ENCODE measurements around the gene KIZ.
A peak's percentile ranks its signal among the peaks of the same experiment; 100 is the strongest.

The KIZ gene

DNA sequence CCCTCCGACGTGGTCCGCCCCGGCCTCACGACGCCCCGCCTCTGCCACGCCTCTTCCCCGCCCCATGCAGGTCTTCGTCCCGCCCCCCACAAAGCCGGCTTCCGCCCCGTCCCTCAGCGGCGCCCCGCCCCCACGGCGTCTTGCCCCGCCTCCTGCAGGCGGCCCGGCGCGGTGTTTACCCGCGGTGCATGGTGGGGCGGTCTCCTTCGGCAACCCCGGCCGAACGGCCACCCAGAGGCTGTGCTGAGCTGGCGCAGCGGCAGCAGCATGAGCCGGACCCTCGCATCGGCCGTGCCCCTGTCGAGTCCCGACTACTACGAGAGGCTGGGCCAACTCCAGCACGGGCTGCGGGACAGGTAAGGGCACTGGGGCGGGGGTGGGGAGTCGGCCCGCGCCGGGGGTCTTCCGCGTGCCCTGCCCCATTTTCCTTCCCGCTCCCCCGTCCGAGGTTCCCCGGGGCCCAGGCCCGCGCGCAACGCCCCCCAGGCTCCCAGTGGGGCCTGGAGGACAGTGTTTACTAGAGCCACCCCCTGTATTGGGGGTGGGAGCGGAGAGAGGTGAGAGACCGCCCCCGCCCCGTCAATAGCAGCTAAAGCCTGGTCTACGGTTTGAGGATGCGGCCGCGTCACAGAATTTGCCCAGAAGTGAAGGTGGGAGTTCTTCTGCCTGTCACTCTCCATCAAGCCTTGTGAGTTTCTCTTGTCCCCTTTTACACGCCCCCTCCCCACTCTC is at the start of gene KIZ:
Gene KIZ (plus strand): TSS at position 234 of the 732 bp plus-strand sequence. CDS start 34 bp downstream, at position 268.
- Histone ChIP-seq H3K4me1 (peaks cover 9% of the 10 kb centered on the region), H3K36me3 (replicated peaks) (no peaks in the 10 kb centered on the region), H3K4me3 (peak within 1 kb of the TSS; percentile 73), H3K27me3 (ENCODE audit: low read depth) (no peaks in the 10 kb centered on the region), H3K9me3 (no peaks in the 10 kb centered on the region)
- DNase-seq (ENCODE audit: low spot score in 2 of 2): peak; percentile 84 to 97
- in situ Hi-C loops (cut with MboI; ENCODE audit: low sequenced_read_pairs): no loop called here

GRCh38 chr20:21077809-21078345 is 48.0 kb upstream of the KIZ start:
- DNase-seq (ENCODE audit: low spot score in 2 of 2): no peak
- Histone ChIP-seq H3K36me3 (replicated peaks) (no peaks in the 10 kb centered on the region), H3K9me3 (no peaks in the 10 kb centered on the region), H3K4me3 (no peak overlapping the region), H3K4me1 (no peaks in the 10 kb centered on the region; the same call in 1 of the 2 replicates), H3K27me3 (ENCODE audit: low read depth) (peaks cover 2% of the 10 kb centered on the region; the same call in 1 of the 2 replicates)
- in situ Hi-C loops (cut with MboI; ENCODE audit: low sequenced_read_pairs): no loop called here

GRCh38 chr20:21082584-21082983 is 43.3 kb upstream of the KIZ start:
- in situ Hi-C loops (cut with MboI; ENCODE audit: low sequenced_read_pairs): no loop called here
- H3K27me3 ChIP-seq (ENCODE audit: low read depth): peaks cover 8% of the 10 kb centered on the region
- no peaks in the 10 kb centered on the region for H3K9me3 ChIP-seq

DNA sequence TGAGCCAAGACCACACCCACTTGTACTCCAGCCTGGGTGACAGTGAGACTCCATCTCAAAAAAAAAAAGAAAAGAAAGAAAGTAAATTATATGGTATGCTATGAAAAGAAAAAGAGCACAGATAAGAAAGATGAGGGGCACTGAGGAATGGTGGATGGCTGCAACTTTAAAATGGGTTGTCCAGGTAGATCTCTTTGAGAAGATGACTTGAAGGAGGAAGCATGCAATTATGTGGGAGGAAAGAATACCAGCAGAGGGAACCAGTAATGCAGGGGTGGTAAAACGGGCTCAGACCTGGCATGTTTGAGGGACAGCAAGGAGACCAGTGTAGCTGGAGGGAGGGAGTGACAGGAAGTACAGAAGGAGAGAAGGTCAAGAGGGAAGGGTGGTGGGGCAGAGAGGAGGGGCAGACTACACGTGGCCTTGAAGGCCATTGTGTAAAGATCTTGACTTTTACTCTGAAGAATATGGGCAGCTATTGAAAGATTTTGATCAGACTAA is 42.0 kb upstream of the KIZ start:
- H3K4me1 ChIP-seq: no peaks in the 10 kb centered on the region
- H3K4me3 ChIP-seq: no peak overlapping the region
- no peaks in the 10 kb centered on the region for H3K36me3 ChIP-seq (replicated peaks)
- DNase-seq (ENCODE audit: low spot score in 2 of 2): no peak
- peaks cover 13% of the 10 kb centered on the region for H3K27me3 ChIP-seq (ENCODE audit: low read depth)
- in situ Hi-C loops (cut with MboI; ENCODE audit: low sequenced_read_pairs): no loop called here
- H3K9me3 ChIP-seq: no peaks in the 10 kb centered on the region

More at GRCh38 chr20:21082584-21082983, 43.3 kb upstream of the KIZ start:
- Histone ChIP-seq H3K36me3 (replicated peaks) (no peaks in the 10 kb centered on the region), H3K4me1 (no peaks in the 10 kb centered on the region), H3K4me3 (no peak overlapping the region)
- no peak for DNase-seq (ENCODE audit: low spot score in 2 of 2)

DNA sequence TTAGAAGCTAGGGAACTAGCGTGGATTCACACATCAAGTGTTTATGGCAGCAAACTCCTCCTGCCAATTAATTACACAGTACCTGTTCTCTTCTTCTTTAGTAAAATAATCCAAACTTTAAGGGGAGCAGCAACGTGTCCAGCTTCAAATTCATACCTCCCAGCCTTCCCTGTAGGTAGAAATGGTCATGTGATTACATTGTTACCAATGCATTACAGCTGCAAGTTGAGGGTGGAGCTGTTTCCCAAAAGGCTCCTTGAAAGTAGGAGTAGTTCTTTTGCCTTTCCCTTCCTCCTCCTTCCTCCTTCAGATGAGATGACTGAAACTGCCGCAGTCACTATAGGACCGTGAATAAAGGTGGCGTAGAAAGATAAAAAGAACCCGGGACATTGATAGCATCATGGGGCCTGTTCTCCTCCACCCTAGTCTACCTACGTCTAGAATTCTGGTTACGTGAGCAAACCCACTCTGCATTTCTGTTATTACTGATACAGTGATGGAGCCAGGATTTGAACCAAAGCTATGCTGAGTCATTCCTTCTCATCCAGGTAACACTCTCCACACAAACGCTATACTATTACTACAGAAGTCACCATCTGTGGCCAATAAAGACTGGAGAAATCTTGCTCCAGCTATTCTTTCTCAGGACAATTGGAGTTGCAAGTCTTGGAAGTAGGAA is 37.9 kb upstream of the KIZ start:
- in situ Hi-C loops (cut with MboI; ENCODE audit: low sequenced_read_pairs): no loop called here
- no peak for DNase-seq (ENCODE audit: low spot score in 2 of 2)

DNA sequence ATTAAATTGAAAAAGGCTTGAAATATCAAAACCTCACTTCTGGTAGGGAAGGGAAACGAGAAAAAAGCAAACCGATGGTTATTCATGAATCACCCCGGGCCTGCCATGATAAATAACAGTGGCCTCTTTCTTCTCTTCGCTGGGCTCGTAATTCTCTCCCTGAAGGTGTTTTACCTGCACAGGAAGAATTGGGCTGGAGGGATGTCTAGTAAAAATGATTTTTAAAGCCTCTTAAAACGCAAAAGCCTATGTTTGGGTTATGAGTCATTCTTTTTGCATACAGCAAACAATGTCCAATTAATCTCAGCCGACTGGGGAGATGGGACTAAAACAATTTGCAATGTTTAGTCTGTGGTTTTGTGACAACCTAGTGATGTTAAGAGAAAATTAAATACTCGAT is 36.5 kb upstream of the KIZ start:
- in situ Hi-C loops (cut with MboI; ENCODE audit: low sequenced_read_pairs): no loop called here
- Histone ChIP-seq H3K4me1 (peaks cover 10% of the 10 kb centered on the region), H3K27me3 (ENCODE audit: low read depth) (peaks cover 23% of the 10 kb centered on the region), H3K36me3 (replicated peaks) (no peaks in the 10 kb centered on the region), H3K9me3 (no peaks in the 10 kb centered on the region), H3K4me3 (no peak overlapping the region)
- no peak for DNase-seq (ENCODE audit: low spot score in 2 of 2)

More for the DNA sequence above, 37.9 kb upstream of the KIZ start:
- Histone ChIP-seq H3K9me3 (no peaks in the 10 kb centered on the region), H3K36me3 (replicated peaks) (no peaks in the 10 kb centered on the region), H3K4me3 (no peak overlapping the region), H3K27me3 (ENCODE audit: low read depth) (peaks cover 23% of the 10 kb centered on the region), H3K4me1 (peaks cover 10% of the 10 kb centered on the region)

GRCh38 chr20:21090111-21090618 is 35.7 kb upstream of the KIZ start:
- Histone ChIP-seq H3K27me3 (ENCODE audit: low read depth) (peaks cover 23% of the 10 kb centered on the region), H3K36me3 (replicated peaks) (no peaks in the 10 kb centered on the region), H3K9me3 (no peaks in the 10 kb centered on the region), H3K4me1 (peaks cover 10% of the 10 kb centered on the region), H3K4me3 (no peak overlapping the region)
- peak in 1 of 2 experiments; percentile 29 for DNase-seq (ENCODE audit: low spot score in 2 of 2)
- in situ Hi-C loops (cut with MboI; ENCODE audit: low sequenced_read_pairs): no loop called here

- H3K4me1 ChIP-seq: peaks cover 10% of the 10 kb centered on the region
- in situ Hi-C loops (cut with MboI; ENCODE audit: low sequenced_read_pairs): no loop called here
- no peak for DNase-seq (ENCODE audit: low spot score in 2 of 2)
- no peak overlapping the region for H3K4me3 ChIP-seq
- peaks cover 23% of the 10 kb centered on the region for H3K27me3 ChIP-seq (ENCODE audit: low read depth)
- H3K9me3 ChIP-seq: no peaks in the 10 kb centered on the region
- no peaks in the 10 kb centered on the region for H3K36me3 ChIP-seq (replicated peaks)
These were observed 35.2 kb upstream of the KIZ start for GRCh38 chr20:21090721-21091120.

DNA sequence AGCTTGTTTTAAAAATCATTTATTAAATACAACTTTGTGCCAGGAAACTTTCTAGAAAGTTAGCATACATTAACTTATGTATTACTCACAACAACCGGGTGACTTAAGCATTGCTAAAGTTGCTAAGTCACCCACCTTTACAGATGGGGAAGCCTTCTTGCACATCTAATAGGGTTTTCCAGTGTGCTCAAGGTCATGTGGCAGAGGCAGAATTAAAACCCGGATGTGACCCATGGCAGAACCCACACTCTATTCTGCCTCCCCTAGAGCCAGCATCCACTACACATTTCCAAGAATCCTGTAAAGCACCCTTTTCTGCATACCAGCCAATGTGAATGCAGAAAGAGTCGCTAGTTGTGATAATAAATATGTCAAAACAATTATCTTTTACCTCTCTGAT is 33.1 kb upstream of the KIZ start:
- Histone ChIP-seq H3K36me3 (replicated peaks) (no peaks in the 10 kb centered on the region), H3K4me3 (no peak overlapping the region), H3K27me3 (ENCODE audit: low read depth) (peaks cover 19% of the 10 kb centered on the region), H3K9me3 (no peaks in the 10 kb centered on the region), H3K4me1 (peaks cover 10% of the 10 kb centered on the region)
- in situ Hi-C loops (cut with MboI; ENCODE audit: low sequenced_read_pairs): no loop called here
- DNase-seq (ENCODE audit: low spot score in 2 of 2): no peak

- DNase-seq (ENCODE audit: low spot score in 2 of 2): peak in 1 of 2 experiments; percentile 24
- in situ Hi-C loops (cut with MboI; ENCODE audit: low sequenced_read_pairs): no loop called here
- peaks cover 6% of the 10 kb centered on the region for H3K4me1 ChIP-seq
- peaks cover 37% of the 10 kb centered on the region for H3K27me3 ChIP-seq (ENCODE audit: low read depth)
- H3K4me3 ChIP-seq: no peak overlapping the region
- no peaks in the 10 kb centered on the region; the same call in 1 of the 2 replicates for H3K9me3 ChIP-seq
- H3K36me3 ChIP-seq (replicated peaks): no peaks in the 10 kb centered on the region
These were observed 29.4 kb upstream of the KIZ start for GRCh38 chr20:21096321-21097043.

DNA sequence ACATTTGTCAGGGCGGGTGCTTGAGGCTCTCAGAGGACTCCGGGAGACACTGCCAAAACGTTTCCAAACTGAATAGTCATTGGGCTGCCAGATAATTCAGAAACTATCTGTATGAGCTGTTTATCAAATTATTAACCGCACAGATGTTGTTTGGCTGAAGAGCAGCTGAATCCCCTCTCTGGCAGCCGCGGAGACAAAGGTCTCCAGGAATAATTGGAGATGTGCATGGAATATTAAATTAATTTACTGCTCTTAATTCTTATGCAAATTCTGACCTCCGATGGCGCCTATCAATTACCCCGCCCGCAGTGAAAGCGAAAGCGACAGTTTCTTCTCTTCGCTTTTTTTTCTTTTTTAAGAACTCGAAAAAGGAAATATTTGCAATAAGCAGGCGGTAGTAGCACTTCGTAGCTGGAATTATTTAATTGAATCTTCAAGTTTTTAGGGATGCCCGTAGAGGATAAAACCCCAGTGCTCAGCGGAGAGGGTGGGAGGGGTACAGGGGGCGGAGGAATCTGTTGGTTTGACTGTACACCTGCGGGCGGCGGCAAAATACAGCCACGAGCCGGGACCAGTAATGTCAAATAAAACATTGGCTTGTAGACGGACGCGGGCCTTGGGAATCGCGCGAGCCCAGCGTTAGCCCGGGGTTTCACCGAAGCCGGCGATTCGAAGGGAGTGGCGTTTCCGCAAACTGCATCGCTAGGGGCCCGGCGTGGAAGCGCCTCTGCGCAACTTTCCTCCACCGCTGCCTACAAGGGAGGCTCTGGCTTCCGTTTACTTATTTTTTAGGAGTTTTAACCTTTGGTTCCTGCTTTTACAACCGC is 25.9 kb upstream of the KIZ start:
- no peaks in the 10 kb centered on the region; the same call in 1 of the 2 replicates for H3K9me3 ChIP-seq
- peak; percentile 24 to 74 for DNase-seq (ENCODE audit: low spot score in 2 of 2)
- peak overlapping the region; percentile 19 for H3K4me3 ChIP-seq
- H3K36me3 ChIP-seq (replicated peaks): no peaks in the 10 kb centered on the region
- in situ Hi-C loops (cut with MboI; ENCODE audit: low sequenced_read_pairs): no loop called here
- peaks cover 29% of the 10 kb centered on the region for H3K27me3 ChIP-seq (ENCODE audit: low read depth)
- H3K4me1 ChIP-seq: peaks cover 6% of the 10 kb centered on the region

DNA sequence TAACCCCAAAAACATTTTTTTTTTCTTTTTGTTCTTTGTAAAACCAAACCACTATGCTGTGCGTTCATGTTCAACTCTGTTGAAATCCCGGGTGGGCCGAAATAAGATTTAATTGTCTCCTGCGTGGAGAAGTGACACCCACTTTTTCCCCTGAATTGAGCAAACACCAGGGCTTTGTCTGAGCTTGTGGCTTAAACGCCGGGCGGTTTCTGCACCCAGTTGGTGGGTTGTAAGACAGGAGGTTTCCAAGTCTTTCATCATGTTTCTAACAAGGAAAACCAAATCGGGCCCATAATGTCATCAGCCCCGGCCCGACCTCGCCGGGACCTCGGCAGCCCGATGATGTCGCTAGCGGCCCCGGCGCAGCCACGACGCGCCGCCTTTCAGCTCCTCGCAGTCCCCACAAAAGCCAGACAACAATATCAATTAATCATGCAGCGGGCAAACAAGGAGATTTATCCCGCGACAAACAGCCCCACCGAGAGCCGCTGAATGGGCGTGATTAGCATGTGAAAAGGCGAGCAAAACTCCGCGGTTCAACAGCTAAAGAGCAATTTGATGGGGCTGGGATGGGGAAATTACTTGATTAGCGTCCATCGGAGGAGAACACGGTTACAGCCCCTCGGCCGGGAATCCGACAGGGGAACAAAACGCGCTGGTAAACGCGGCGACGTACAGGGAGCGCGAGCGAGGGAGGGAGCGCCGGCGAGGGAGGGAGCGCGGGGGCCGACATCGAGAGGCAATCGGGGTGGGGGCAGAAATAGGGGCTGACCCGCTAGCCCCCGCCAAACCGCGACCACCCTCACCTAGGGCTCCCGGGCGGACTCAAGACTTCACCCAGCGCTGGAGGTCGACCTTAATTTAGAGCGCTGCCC is 25.1 kb upstream of the KIZ start:
- Histone ChIP-seq H3K4me1 (peaks cover 6% of the 10 kb centered on the region), H3K4me3 (peak overlapping the region; percentile 19), H3K9me3 (no peaks in the 10 kb centered on the region; the same call in 1 of the 2 replicates), H3K27me3 (ENCODE audit: low read depth) (peaks cover 29% of the 10 kb centered on the region), H3K36me3 (replicated peaks) (no peaks in the 10 kb centered on the region)
- peak; percentile 88 to 90 for DNase-seq (ENCODE audit: low spot score in 2 of 2)
- in situ Hi-C loops (cut with MboI; ENCODE audit: low sequenced_read_pairs): no loop called here

Data from HAP-1 (cell line).